GM10847 (cell line): ENCODE measurements around the gene DPYSL5.

ENCODE experiments used
- POLR2A ChIP-seq: IDR thresholded peaks from 2 replicates; pipeline ENCODE4 v1.6.1; 2011; ENCODE audit not compliant: insufficient read length; ENCODE audit errors: extremely low read depth

Gene DPYSL5

GRCh38 chr2:26921323-26921722 lies 73.4 kb downstream of the DPYSL5 start:
- no peak for TF ChIP-seq POLR2A

DNA sequence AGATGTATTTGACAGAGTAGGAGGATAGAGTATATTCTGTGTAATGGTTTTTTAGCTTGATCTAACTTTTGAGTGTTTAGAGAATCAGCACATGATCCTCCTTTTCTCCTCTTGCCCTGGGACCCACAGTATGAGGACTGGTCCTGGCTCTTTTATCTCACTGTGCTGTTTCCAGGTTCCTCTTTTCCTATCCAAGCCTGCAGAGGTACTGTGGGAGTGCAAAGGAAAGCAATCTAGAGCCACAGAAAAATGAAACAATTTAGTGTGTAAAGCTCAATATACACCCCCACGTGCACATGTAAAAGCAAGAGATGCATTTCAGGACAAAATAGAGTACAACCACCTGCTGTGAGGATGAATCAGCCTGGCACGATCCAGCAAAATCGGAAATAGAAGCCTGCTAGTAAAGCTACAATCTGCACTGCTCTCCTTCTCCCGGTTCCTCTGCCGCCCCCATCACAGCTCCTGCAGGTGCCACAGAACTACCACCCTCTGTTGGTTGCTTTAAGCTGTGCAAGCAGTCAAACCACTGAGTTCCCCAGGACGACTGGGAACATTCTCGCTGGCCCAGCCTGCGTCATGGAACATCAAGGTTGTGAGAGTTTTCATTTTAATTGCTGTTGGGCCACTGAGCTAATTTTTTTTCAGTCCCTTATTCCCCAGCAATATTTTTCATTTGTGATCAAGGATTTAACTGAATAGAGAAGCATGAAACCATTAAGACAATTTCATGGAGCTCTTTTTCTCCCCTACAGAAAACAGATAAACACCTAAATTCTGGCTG lies 74.7 kb downstream of the DPYSL5 start:
- TF ChIP-seq POLR2A, result no peak

DNA sequence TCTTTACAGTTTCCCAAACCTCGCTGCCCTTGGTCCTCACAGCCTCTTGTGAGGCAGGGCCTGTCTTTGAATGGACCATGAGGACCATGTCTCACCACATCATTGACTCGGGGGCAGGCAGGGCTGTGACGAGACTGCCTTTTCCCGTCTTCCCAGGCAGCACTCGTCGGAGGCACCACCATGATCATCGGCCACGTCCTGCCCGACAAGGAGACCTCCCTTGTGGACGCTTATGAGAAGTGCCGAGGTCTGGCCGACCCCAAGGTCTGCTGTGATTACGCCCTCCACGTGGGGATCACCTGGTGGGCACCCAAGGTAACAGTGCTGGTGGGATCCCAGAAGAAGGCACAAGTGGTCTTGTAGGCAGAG lies 76.8 kb downstream of the DPYSL5 start:
- TF ChIP-seq POLR2A, result no peak

DNA sequence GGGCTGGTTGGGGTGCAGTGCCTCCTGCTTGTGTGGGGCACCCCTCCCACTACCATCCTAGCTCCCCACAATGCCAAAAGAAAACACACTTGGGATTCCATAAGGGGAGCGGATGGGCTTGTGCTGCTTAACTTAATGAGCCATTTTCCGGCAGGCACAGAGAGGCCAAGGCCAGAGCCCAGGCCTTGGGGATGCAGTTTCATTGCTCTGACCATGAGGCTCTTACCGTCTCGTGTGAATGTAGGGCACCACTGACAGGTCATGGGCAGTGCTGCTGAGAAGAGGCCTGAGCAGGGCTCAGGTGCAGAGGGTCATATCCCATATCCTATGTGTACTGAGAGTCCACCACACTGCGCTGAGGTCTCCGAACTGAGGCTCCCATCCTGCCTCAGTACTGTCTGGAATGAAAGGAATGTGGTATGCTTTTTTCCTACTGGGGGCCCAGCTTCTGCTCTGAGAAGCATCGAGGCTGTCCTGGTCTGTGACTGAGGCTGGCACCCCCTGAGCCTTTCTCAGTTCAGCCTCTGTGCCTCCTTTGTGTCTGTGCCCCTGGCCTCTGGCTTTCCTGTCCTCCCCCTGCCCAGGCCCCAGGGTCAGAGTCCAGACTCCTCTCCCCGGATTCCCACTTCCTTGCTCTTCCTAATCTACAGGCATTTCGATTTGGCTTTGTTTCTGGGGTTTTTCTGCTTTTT lies 77.3 kb downstream of the DPYSL5 start:
- no peak for TF ChIP-seq POLR2A

GRCh38 chr2:26927221-26927620 lies 79.3 kb downstream of the DPYSL5 start:
- TF ChIP-seq POLR2A, result no peak

DNA sequence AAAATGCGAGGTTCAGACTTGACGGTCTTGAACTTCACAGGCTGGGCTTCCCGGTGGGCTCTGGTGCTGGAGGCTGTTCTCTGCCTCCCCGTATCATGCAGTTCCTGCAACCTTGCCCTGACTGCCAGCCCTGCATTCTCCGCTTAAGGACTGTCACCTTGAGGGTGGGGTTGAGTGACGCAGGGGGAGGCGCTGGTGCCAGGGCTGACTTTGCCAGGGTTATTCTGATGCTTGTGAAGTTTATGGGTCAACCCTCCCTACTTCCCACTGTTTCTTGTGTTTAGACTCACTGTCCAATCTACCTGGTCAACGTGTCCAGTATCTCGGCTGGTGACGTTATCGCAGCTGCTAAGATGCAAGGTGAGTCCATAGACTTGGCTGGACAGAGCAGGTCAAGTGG lies 85.0 kb downstream of the DPYSL5 start:
- no peak for TF ChIP-seq POLR2A

DNA sequence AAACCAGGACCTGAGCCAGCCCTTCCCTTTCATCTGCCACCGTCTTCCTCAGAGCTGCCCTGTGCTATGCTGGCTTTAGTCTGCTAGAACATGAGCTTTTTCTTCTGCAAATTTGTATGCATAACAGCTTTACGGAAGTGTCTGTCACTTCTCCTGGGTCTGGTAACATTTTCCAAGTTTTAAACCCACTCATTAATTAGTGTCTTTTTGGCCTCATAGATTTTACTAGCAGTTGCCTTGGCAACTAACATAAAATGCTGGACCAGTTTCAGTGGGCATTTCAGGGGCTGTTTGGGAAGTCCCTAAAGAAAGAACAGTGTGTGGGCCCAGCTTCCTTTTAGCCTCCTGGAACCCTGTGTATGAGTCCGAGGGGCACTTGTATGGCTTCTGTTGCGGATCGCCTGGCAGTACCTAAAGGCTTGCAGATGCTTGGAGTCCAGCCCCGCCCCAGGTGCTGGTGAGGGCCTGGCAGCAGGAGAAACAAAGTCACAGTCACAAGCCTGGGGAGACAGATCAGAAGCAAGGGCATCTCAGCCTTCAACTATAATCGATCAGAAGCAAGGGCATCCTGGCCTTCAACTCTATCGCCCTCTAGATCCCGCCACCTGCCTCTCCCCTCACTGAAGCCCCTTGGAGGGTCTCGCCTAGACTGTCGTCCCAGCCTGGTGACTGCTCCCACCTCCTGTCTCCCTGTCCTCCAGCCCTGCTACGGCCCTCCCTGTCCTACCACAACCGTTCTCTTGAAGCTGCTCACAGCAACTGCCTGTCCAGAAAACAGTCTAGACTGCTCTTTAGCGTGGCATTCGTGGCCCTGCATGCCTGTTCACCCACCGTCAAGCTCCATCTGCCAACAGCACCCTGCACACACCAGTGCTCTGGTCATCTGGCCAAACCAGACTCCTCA lies 85.8 kb downstream of the DPYSL5 start:
- TF ChIP-seq POLR2A, result no peak

DNA sequence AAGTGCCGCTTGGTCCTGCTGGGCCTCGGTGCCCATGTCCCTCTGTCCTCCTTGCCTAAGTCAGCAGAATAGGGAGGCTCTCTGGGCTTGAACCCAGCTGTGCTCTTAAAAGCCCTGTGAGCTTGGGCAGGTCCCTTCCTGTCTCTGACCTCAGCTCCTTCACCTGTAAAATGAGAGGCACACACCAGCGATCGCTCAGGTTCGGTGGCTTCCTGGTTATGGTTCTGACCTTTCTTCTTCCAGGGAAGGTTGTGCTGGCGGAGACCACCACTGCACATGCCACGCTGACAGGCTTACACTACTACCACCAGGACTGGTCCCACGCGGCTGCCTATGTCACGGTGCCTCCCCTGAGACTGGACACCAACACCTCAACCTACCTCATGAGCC lies 86.4 kb downstream of the DPYSL5 start:
- no peak for TF ChIP-seq POLR2A

GRCh38 chr2:26934985-26935384 lies 87.1 kb downstream of the DPYSL5 start:
- TF ChIP-seq POLR2A, result no peak

- no peak for TF ChIP-seq POLR2A
Measured at GRCh38 chr2:26936855-26937254, 88.9 kb downstream of the DPYSL5 start.

DNA sequence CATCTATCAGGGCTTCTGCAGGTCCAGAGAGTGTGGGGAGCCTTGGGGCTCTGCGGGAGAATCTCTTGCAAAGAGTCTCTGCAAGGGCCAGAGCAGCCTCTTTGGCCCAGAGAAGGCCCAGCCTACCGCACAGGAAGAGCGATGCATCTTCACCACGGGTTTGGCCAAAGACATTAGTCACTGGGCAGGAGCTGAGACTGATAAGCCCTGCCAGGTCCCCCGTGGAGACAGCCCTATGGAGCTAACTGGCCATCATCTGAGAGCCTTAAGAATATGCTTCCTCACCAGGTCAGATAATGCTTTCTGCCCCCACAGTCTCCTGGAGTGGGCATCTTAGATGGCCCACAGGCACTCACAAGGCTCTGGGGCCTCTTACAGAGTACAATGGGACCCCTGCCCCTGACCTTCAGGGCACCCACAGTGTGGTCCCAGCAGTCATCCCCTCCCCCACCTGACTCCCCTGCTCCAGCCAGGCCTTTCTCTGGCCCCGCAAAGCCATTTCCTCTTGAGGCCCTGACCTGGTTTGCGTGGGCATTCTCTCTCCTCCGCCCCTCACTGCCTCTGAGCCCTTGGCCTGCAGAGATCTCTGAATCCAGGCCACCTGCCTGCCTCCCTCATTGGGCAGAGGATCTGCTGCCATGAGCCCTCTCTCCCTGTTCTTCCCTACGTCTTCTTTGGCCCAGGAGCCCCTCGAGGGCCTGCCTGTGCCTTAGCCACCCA lies 90.6 kb downstream of the DPYSL5 start:
- TF ChIP-seq POLR2A, result no peak

- TF ChIP-seq POLR2A, result no peak
Measured at GRCh38 chr2:26940001-26940400, 92.1 kb downstream of the DPYSL5 start.

- no peak for TF ChIP-seq POLR2A
Measured at GRCh38 chr2:26941486-26941885, 93.6 kb downstream of the DPYSL5 start.

GRCh38 chr2:26942543-26943295 lies 94.8 kb downstream of the DPYSL5 start:
- TF ChIP-seq POLR2A, result no peak

- no peak for TF ChIP-seq POLR2A
Measured at GRCh38 chr2:26945991-26946750, 98.2 kb downstream of the DPYSL5 start.
